ENCODE data around the gene ASIC1. TPM values are rescaled to one million over a fixed set of nuclear protein-coding genes. Genes with fewer than 3 reads are reported as not detected.

The ASIC1 gene
- polyA plus RNA-seq, 1 experiment = 7.0 TPM

DNA sequence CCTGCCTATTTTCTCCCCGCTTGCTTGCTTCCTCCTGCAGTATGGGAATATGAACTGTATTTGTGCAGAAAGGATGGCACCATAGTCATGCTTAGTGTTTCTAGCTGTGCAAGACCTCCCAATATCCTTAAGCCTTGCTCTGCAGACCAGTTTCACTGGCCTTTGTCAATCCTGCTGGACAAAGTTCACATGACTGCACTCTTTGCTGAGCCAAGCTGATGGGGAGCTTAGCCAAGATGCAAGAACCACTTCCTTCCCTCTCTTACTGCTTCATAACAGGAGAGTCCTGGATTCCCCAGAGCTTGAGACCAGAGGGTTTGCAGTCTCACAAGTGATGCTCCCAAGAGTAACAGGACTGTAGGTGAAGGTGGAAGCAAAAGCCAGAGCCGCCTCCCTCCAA, 3.8 kb downstream of the ASIC1 start:
- DNase-seq (ENCODE audit: low read depth) = no peak
- H3K27me3 ChIP-seq (ENCODE audit: control insufficient read depth, insufficient read depth, low read length) = peaks cover 5% of the 10 kb centered on the region
- no peaks in the 10 kb centered on the region for H3K36me3 ChIP-seq (ENCODE audit: control insufficient read depth, insufficient read depth, low read length)
- POLR2A ChIA-PET = no interaction called here
- H3K4me3 ChIP-seq (ENCODE audit: low read depth, low read length) = no peak overlapping the region
- CTCF ChIA-PET = interaction anchor here (0.9 to 19.9 kb wide), 6 partner anchors 10 to 194 kb away, joined by 3 to 578 read pairs (median 16); partner anchors contain the start of genes AQP5 and AQP6
- no peak for TF ChIP-seq CTCF (IDR thresholded peaks at IDR 0.05; ENCODE audit: insufficient read depth, low read depth, low read length)

- ChIA-PET POLR2A (interaction anchor here (1.0 kb wide), 1 partner anchor 12 kb away, joined by 3 read pairs; no protein-coding TSS in a partner anchor), CTCF (interaction anchor here (0.7 to 19.9 kb wide), 7 partner anchors 8 to 195 kb away, joined by 4 to 578 read pairs (median 6); partner anchors contain the start of genes AQP5 and AQP6)
- H3K36me3 ChIP-seq (ENCODE audit: control insufficient read depth, insufficient read depth, low read length) = no peaks in the 10 kb centered on the region
- H3K27me3 ChIP-seq (ENCODE audit: control insufficient read depth, insufficient read depth, low read length) = no peaks in the 10 kb centered on the region
- H3K4me3 ChIP-seq (ENCODE audit: low read depth, low read length) = no peak overlapping the region
- no peak for TF ChIP-seq CTCF (IDR thresholded peaks at IDR 0.05; ENCODE audit: insufficient read depth, low read depth, low read length)
- no peak for DNase-seq (ENCODE audit: low read depth)
Observed at GRCh38 chr12:50061946-50062686, 4.7 kb downstream of the ASIC1 start.

- ChIA-PET POLR2A (interaction anchor here (1.0 kb wide), 1 partner anchor 13 kb away, joined by 3 read pairs; no protein-coding TSS in a partner anchor), CTCF (interaction anchor here (1.2 to 19.9 kb wide), 8 partner anchors 7 to 196 kb away, joined by 4 to 578 read pairs (median 22); partner anchors contain the start of genes AQP5 and AQP6)
- DNase-seq (ENCODE audit: low read depth) = no peak
- no peak overlapping the region for H3K4me3 ChIP-seq (ENCODE audit: low read depth, low read length)
- H3K27me3 ChIP-seq (ENCODE audit: control insufficient read depth, insufficient read depth, low read length) = no peaks in the 10 kb centered on the region
- no peak for TF ChIP-seq CTCF (IDR thresholded peaks at IDR 0.05; ENCODE audit: insufficient read depth, low read depth, low read length)
- H3K36me3 ChIP-seq (ENCODE audit: control insufficient read depth, insufficient read depth, low read length) = no peaks in the 10 kb centered on the region
Observed at GRCh38 chr12:50062728-50063460, 5.5 kb downstream of the ASIC1 start.

DNA sequence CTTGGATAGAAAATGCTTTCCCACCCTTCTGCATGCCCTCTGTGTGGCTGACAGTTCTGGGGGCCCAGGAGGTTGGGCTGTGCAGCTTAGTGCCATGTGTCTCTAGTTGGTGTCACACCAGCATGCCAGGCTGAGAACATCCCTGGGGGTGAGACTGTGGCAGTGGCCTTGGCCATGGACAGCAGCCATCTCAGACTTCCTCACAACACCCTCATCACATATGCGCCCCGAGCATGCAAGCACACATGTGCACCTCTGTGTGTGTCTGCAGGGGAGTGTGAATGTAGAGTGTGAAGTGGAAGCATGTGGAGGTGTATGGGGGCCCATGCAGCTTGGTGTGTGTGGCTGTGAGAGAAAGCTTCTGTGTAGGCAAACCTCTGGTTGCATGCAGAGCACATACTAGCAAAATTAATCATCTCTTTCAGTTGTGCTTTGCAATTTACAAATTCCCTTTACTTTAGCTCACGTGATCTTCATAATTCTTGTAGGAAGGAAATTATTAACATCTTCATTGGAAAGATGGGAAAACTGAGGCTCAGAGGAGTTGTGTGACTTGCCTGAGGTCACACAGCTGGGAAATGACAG, 8.4 kb downstream of the ASIC1 start:
- no peak for TF ChIP-seq CTCF (IDR thresholded peaks at IDR 0.05; ENCODE audit: insufficient read depth, low read depth, low read length)
- Histone ChIP-seq H3K27me3 (ENCODE audit: control insufficient read depth, insufficient read depth, low read length) (no peaks in the 10 kb centered on the region), H3K4me3 (ENCODE audit: low read depth, low read length) (no peak overlapping the region), H3K36me3 (ENCODE audit: control insufficient read depth, insufficient read depth, low read length) (no peaks in the 10 kb centered on the region)
- POLR2A ChIA-PET = no interaction called here
- CTCF ChIA-PET = interaction anchor here (0.6 to 19.9 kb wide), 10 partner anchors 7 to 324 kb away, joined by 3 to 578 read pairs (median 15); partner anchors contain the start of genes AQP5, AQP6, ASIC1 and TMBIM6
- no peak for DNase-seq (ENCODE audit: low read depth)
